ENCODE data around the gene MT1E.

MT1E gene

GRCh38 chr16:56639045-56639444 is 13.5 kb downstream of the MT1E start:
- no peak overlapping the region for H3K4me3 ChIP-seq (ENCODE audit: low read length)
- peaks cover 3% of the 10 kb centered on the region for H3K27me3 ChIP-seq (replicated peaks; ENCODE audit: control insufficient read depth, insufficient read depth, low read length)
- no peak overlapping the region for H3K9ac ChIP-seq (ENCODE audit: low read length)
- H3K4me1 ChIP-seq (ENCODE audit: control insufficient read depth, insufficient read depth, low read length) = peaks cover 20% of the 10 kb centered on the region
- no peaks in the 10 kb centered on the region for H3K36me3 ChIP-seq (ENCODE audit: control insufficient read depth, insufficient read depth, low read length, severe bottlenecking)
- no peak for DNase-seq (ENCODE audit: low read depth)
- H3K9me3 ChIP-seq (ENCODE audit: control insufficient read depth, low read length) = no peaks in the 10 kb centered on the region

GRCh38 chr16:56640076-56640475 is 14.5 kb downstream of the MT1E start:
- Histone ChIP-seq H3K4me3 (ENCODE audit: low read length) (no peak overlapping the region), H3K4me1 (ENCODE audit: control insufficient read depth, insufficient read depth, low read length) (peaks cover 20% of the 10 kb centered on the region), H3K9me3 (ENCODE audit: control insufficient read depth, low read length) (no peaks in the 10 kb centered on the region), H3K36me3 (ENCODE audit: control insufficient read depth, insufficient read depth, low read length, severe bottlenecking) (no peaks in the 10 kb centered on the region), H3K27me3 (replicated peaks; ENCODE audit: control insufficient read depth, insufficient read depth, low read length) (peaks cover 9% of the 10 kb centered on the region), H3K9ac (ENCODE audit: low read length) (no peak overlapping the region)
- DNase-seq (ENCODE audit: low read depth) = no peak

- H3K27me3 ChIP-seq (replicated peaks; ENCODE audit: control insufficient read depth, insufficient read depth, low read length) = peaks cover 16% of the 10 kb centered on the region
These were observed 15.6 kb downstream of the MT1E start for GRCh38 chr16:56641166-56641565.

GRCh38 chr16:56643080-56643778 is 17.6 kb downstream of the MT1E start:
- Histone ChIP-seq H3K27me3 (replicated peaks; ENCODE audit: control insufficient read depth, insufficient read depth, low read length) (peaks cover 34% of the 10 kb centered on the region), H3K9ac (ENCODE audit: low read length) (no peak overlapping the region), H3K9me3 (ENCODE audit: control insufficient read depth, low read length) (no peaks in the 10 kb centered on the region), H3K4me3 (ENCODE audit: low read length) (peak overlapping the region; percentile 71), H3K36me3 (ENCODE audit: control insufficient read depth, insufficient read depth, low read length, severe bottlenecking) (no peaks in the 10 kb centered on the region), H3K4me1 (ENCODE audit: control insufficient read depth, insufficient read depth, low read length) (peaks cover 17% of the 10 kb centered on the region)
- DNase-seq (ENCODE audit: low read depth) = peak; percentile 45

More at GRCh38 chr16:56641166-56641565, 15.6 kb downstream of the MT1E start:
- H3K4me3 ChIP-seq (ENCODE audit: low read length) = no peak overlapping the region
- H3K4me1 ChIP-seq (ENCODE audit: control insufficient read depth, insufficient read depth, low read length) = peaks cover 20% of the 10 kb centered on the region
- DNase-seq (ENCODE audit: low read depth) = no peak
- H3K9ac ChIP-seq (ENCODE audit: low read length) = no peak overlapping the region
- no peaks in the 10 kb centered on the region for H3K36me3 ChIP-seq (ENCODE audit: control insufficient read depth, insufficient read depth, low read length, severe bottlenecking)
- no peaks in the 10 kb centered on the region for H3K9me3 ChIP-seq (ENCODE audit: control insufficient read depth, low read length)

- Histone ChIP-seq H3K9me3 (ENCODE audit: control insufficient read depth, low read length) (no peaks in the 10 kb centered on the region), H3K4me1 (ENCODE audit: control insufficient read depth, insufficient read depth, low read length) (peaks cover 14% of the 10 kb centered on the region), H3K36me3 (ENCODE audit: control insufficient read depth, insufficient read depth, low read length, severe bottlenecking) (no peaks in the 10 kb centered on the region), H3K4me3 (ENCODE audit: low read length) (peak overlapping the region; percentile 71), H3K27me3 (replicated peaks; ENCODE audit: control insufficient read depth, insufficient read depth, low read length) (peaks cover 40% of the 10 kb centered on the region), H3K9ac (ENCODE audit: low read length) (no peak overlapping the region)
- no peak for DNase-seq (ENCODE audit: low read depth)
These were observed 18.3 kb downstream of the MT1E start for GRCh38 chr16:56643833-56644232.

GRCh38 chr16:56645311-56645710 is 19.7 kb downstream of the MT1E start:
- Histone ChIP-seq H3K4me3 (ENCODE audit: low read length) (no peak overlapping the region), H3K9me3 (ENCODE audit: control insufficient read depth, low read length) (no peaks in the 10 kb centered on the region), H3K27me3 (replicated peaks; ENCODE audit: control insufficient read depth, insufficient read depth, low read length) (peaks cover 45% of the 10 kb centered on the region), H3K9ac (ENCODE audit: low read length) (no peak overlapping the region), H3K4me1 (ENCODE audit: control insufficient read depth, insufficient read depth, low read length) (peaks cover 14% of the 10 kb centered on the region), H3K36me3 (ENCODE audit: control insufficient read depth, insufficient read depth, low read length, severe bottlenecking) (no peaks in the 10 kb centered on the region)
- no peak for DNase-seq (ENCODE audit: low read depth)

- Histone ChIP-seq H3K9ac (ENCODE audit: low read length) (no peak overlapping the region), H3K4me3 (ENCODE audit: low read length) (no peak overlapping the region), H3K36me3 (ENCODE audit: control insufficient read depth, insufficient read depth, low read length, severe bottlenecking) (no peaks in the 10 kb centered on the region), H3K4me1 (ENCODE audit: control insufficient read depth, insufficient read depth, low read length) (peaks cover 14% of the 10 kb centered on the region), H3K27me3 (replicated peaks; ENCODE audit: control insufficient read depth, insufficient read depth, low read length) (peaks cover 45% of the 10 kb centered on the region), H3K9me3 (ENCODE audit: control insufficient read depth, low read length) (no peaks in the 10 kb centered on the region)
- DNase-seq (ENCODE audit: low read depth) = no peak
These were observed 20.3 kb downstream of the MT1E start for GRCh38 chr16:56645838-56646237.

- DNase-seq (ENCODE audit: low read depth) = no peak
- no peaks in the 10 kb centered on the region for H3K9me3 ChIP-seq (ENCODE audit: control insufficient read depth, low read length)
- H3K4me1 ChIP-seq (ENCODE audit: control insufficient read depth, insufficient read depth, low read length) = peaks cover 21% of the 10 kb centered on the region
- peaks cover 45% of the 10 kb centered on the region for H3K27me3 ChIP-seq (replicated peaks; ENCODE audit: control insufficient read depth, insufficient read depth, low read length)
- no peaks in the 10 kb centered on the region for H3K36me3 ChIP-seq (ENCODE audit: control insufficient read depth, insufficient read depth, low read length, severe bottlenecking)
- no peak overlapping the region for H3K9ac ChIP-seq (ENCODE audit: low read length)
- H3K4me3 ChIP-seq (ENCODE audit: low read length) = no peak overlapping the region
These were observed 22.3 kb downstream of the MT1E start for GRCh38 chr16:56647641-56648431.

- no peak overlapping the region for H3K4me3 ChIP-seq (ENCODE audit: low read length)
- H3K9ac ChIP-seq (ENCODE audit: low read length) = no peak overlapping the region
- no peaks in the 10 kb centered on the region for H3K36me3 ChIP-seq (ENCODE audit: control insufficient read depth, insufficient read depth, low read length, severe bottlenecking)
- H3K4me1 ChIP-seq (ENCODE audit: control insufficient read depth, insufficient read depth, low read length) = peaks cover 16% of the 10 kb centered on the region
- H3K27me3 ChIP-seq (replicated peaks; ENCODE audit: control insufficient read depth, insufficient read depth, low read length) = peaks cover 39% of the 10 kb centered on the region
- no peaks in the 10 kb centered on the region for H3K9me3 ChIP-seq (ENCODE audit: control insufficient read depth, low read length)
- no peak for DNase-seq (ENCODE audit: low read depth)
These were observed 23.7 kb downstream of the MT1E start for GRCh38 chr16:56649271-56649670.

- Histone ChIP-seq H3K36me3 (ENCODE audit: control insufficient read depth, insufficient read depth, low read length, severe bottlenecking) (no peaks in the 10 kb centered on the region), H3K4me3 (ENCODE audit: low read length) (no peak overlapping the region), H3K9me3 (ENCODE audit: control insufficient read depth, low read length) (no peaks in the 10 kb centered on the region), H3K27me3 (replicated peaks; ENCODE audit: control insufficient read depth, insufficient read depth, low read length) (peaks cover 36% of the 10 kb centered on the region), H3K9ac (ENCODE audit: low read length) (no peak overlapping the region), H3K4me1 (ENCODE audit: control insufficient read depth, insufficient read depth, low read length) (peaks cover 16% of the 10 kb centered on the region)
- no peak for DNase-seq (ENCODE audit: low read depth)
These were observed 24.2 kb downstream of the MT1E start for GRCh38 chr16:56649820-56650219.

- no peaks in the 10 kb centered on the region for H3K36me3 ChIP-seq (ENCODE audit: control insufficient read depth, insufficient read depth, low read length, severe bottlenecking)
- no peak for DNase-seq (ENCODE audit: low read depth)
- peaks cover 16% of the 10 kb centered on the region for H3K4me1 ChIP-seq (ENCODE audit: control insufficient read depth, insufficient read depth, low read length)
- no peak within 1 kb of the TSS for H3K9ac ChIP-seq (ENCODE audit: low read length)
- no peaks in the 10 kb centered on the region for H3K9me3 ChIP-seq (ENCODE audit: control insufficient read depth, low read length)
- no peak within 1 kb of the TSS for H3K4me3 ChIP-seq (ENCODE audit: low read length)
- peaks cover 25% of the 10 kb centered on the region for H3K27me3 ChIP-seq (replicated peaks; ENCODE audit: control insufficient read depth, insufficient read depth, low read length)
These were observed 26.0 kb downstream of the MT1E start, which contains the start of gene MT1B for GRCh38 chr16:56651586-56651985. Gene MT1B (plus strand): TSS chr16:56651886. CDS start chr16:56651954, 68 bp downstream.

Data from adipocyte (in vitro differentiated cells).